Neural cell (in vitro differentiated cells): ENCODE measurements around the gene USB1. TPM values are rescaled to one million over a fixed set of nuclear protein-coding genes. Genes with fewer than 3 reads are reported as not detected.

Experiments used
- H2AFZ ChIP-seq: fragments of 200-600, 300-800 bp; sonication (generic), shearing (Covaris generic); 2 replicates; pipeline ENCODE4 v1.6.0; 2014; ENCODE audit warnings: low read depth, mild to moderate bottlenecking, antibody characterized with exemption, low read length, moderate library complexity
- H3F3A ChIP-seq: fragments of 200-600 bp; shearing (Covaris generic); 2 replicates; pipeline ENCODE4 v1.6.1; 2016; ENCODE audit warnings: mild to moderate bottlenecking, moderate library complexity, mixed read lengths, antibody characterized with exemption, low read length; ENCODE audit not compliant: insufficient read depth, poor library complexity, severe bottlenecking
- H3K27ac ChIP-seq: fragments of 200-600, 300-800 bp; sonication (generic), shearing (Covaris generic); 2 replicates; pipeline ENCODE4 v1.5.1; 2014; ENCODE audit warnings: mild to moderate bottlenecking, low read length, moderate library complexity
- H3K27me3 ChIP-seq: fragments of 300-800, 200-600 bp; sonication (generic), shearing (Covaris generic); 2 replicates; pipeline ENCODE4 v1.6.0; 2014; ENCODE audit warnings: mild to moderate bottlenecking, low read depth, low read length, moderate library complexity; ENCODE audit not compliant: insufficient read depth
- H3K36me3 ChIP-seq: fragments of 300-800, 200-600 bp; sonication (generic), shearing (Covaris generic); 2 replicates; pipeline ENCODE4 v1.5.1; 2014; ENCODE audit warnings: mild to moderate bottlenecking, antibody characterized with exemption, low read length, moderate library complexity; ENCODE audit not compliant: insufficient read depth
- H3K4me2 ChIP-seq: fragments of 300-800, 200-600 bp; sonication (generic), shearing (Covaris generic); 2 replicates; pipeline ENCODE4 v1.6.0; 2014; ENCODE audit warnings: mild to moderate bottlenecking, low read length
- H3K4me3 ChIP-seq: fragments of 300-800, 200-600 bp; sonication (generic), shearing (Covaris generic); 2 replicates; pipeline ENCODE4 v1.5.1; 2014; ENCODE audit warnings: mild to moderate bottlenecking, low read length, moderate library complexity
- H3K79me2 ChIP-seq: fragments of 200-600 bp; shearing (Covaris generic); replicated peaks from 2 replicates; pipeline ENCODE4 v1.6.0; 2014; ENCODE audit warnings: mild to moderate bottlenecking, low read length, moderate library complexity; ENCODE audit not compliant: insufficient read depth
- H3K9ac ChIP-seq: fragments of 300-800, 200-600 bp; sonication (generic), shearing (Covaris generic); 2 replicates; pipeline ENCODE4 v1.6.1; 2016; ENCODE audit warnings: mild to moderate bottlenecking, low read length, mixed read lengths
- H3K9me2 ChIP-seq: fragments of 200-600 bp; shearing (Covaris generic); 2 replicates; pipeline ENCODE4 v1.6.1; 2016; ENCODE audit warnings: mild to moderate bottlenecking, low read length, mixed read lengths; ENCODE audit not compliant: insufficient read depth
- H3K9me3 ChIP-seq: fragments of 200-600, 300-800 bp; sonication (generic), shearing (Covaris generic); 2 replicates; pipeline ENCODE4 v1.6.1; 2016; ENCODE audit warnings: mild to moderate bottlenecking, mixed run types, low read length, moderate library complexity, mixed read lengths
- H4K20me1 ChIP-seq: fragments of 200-600 bp; shearing (Covaris generic); 2 replicates; pipeline ENCODE4 v1.6.1; 2016; ENCODE audit warnings: mild to moderate bottlenecking, mixed run types; ENCODE audit not compliant: insufficient read depth
- EP300 ChIP-seq: fragments of 450-650 bp; conservative IDR thresholded peaks from 2 replicates; pipeline ENCODE4 v1.6.1; 2014; ENCODE audit warnings: antibody characterized with exemption, mild to moderate bottlenecking, moderate library complexity; ENCODE audit not compliant: poor library complexity, severe bottlenecking
- EZH2 ChIP-seq: fragments of 200-600, 300-800 bp; shearing (Covaris generic), sonication (generic); IDR thresholded peaks from 2 replicates; pipeline ENCODE4 v1.6.1; 2014; ENCODE audit warnings: antibody characterized with exemption, low read length, borderline replicate concordance, mild to moderate bottlenecking; ENCODE audit not compliant: insufficient read depth, poor library complexity, severe bottlenecking
- MXI1 ChIP-seq: fragments of 450-650 bp; conservative IDR thresholded peaks from 2 replicates; pipeline ENCODE4 v1.6.1; 2014; ENCODE audit warnings: antibody characterized with exemption, mild to moderate bottlenecking; ENCODE audit not compliant: poor library complexity, severe bottlenecking
- POLR2AphosphoS5 ChIP-seq: IDR thresholded peaks from 2 replicates; pipeline ENCODE4 v1.6.1; 2012
- RAD21 ChIP-seq: fragments of 450-650 bp; conservative IDR thresholded peaks from 2 replicates; pipeline ENCODE4 v1.6.1; 2014; ENCODE audit warnings: antibody characterized with exemption, mild to moderate bottlenecking, moderate library complexity
- SMC3 ChIP-seq: fragments of 450-650 bp; conservative IDR thresholded peaks from 2 replicates; pipeline ENCODE4 v1.6.1; 2014; ENCODE audit warnings: antibody characterized with exemption, mild to moderate bottlenecking, moderate library complexity; ENCODE audit not compliant: poor library complexity
- TAF1 ChIP-seq: IDR thresholded peaks from 2 replicates; pipeline ENCODE4 v1.6.1; 2012; ENCODE audit warnings: low read depth
- polyA plus RNA-seq: library from polyadenylated mRNA; depleted of rRNA; stranded (reverse); fragments of >200 nt; gene quantifications from 2 replicates; pipeline ENCODE4 v1.2.3, GENCODE V29; 2014
- TF ChIP-seq, protein P1 (sequence below): IDR thresholded peaks from 2 replicates; pipeline ENCODE4 v1.6.1; 2012; ENCODE audit warnings: borderline replicate concordance
- TF ChIP-seq, protein P2 (sequence below): fragments of 450-650 bp; IDR thresholded peaks from 2 replicates; pipeline ENCODE4 v1.5.1; 2014; ENCODE audit warnings: antibody characterized with exemption, mild to moderate bottlenecking, moderate library complexity; ENCODE audit not compliant: poor library complexity, severe bottlenecking

Gene USB1
- polyA plus RNA-seq, 1 donor from 2014 or later: 25.7 TPM

DNA sequence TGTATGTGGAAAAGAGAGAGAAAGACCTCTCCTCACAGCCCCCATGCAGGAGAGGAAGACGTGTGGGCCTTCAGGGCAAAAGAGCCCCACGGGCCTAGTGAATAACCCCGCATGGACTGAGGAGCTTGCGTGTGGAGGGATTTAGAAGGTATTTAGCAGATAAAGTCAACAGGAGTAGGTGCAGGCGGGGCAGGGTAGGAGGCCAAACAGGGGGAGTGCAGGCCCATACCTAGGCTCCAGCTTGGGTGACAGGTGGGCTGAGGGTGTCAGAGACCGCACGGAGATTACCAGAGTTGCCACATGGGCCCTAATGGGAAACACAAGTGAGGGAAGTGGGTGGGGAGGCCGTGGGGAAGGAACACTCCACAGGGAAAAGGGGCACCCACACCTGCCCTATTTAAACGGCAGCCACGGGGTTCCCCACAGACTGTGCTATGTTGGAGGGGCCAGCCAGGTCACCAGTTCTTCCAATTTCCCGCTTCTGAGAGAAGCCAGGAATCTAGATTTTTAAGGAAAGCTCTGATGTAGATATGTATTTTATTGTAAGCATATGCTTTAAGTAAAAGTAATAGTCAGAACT, 22.1 kb upstream of the USB1 start:
- no peaks in the 10 kb centered on the region for H3K27me3 ChIP-seq
- no peaks in the 10 kb centered on the region for H4K20me1 ChIP-seq
- no peaks in the 10 kb centered on the region for H3K9me3 ChIP-seq
- H3K9ac ChIP-seq: no peak overlapping the region
- no peak overlapping the region for H3K27ac ChIP-seq
- no peaks in the 10 kb centered on the region for H3K9me2 ChIP-seq
- no peak for TF ChIP-seq RAD21
- no peak for TF ChIP-seq POLR2AphosphoS5
- no peak for TF ChIP-seq MXI1
- TF ChIP-seq EP300: no peak
- no peak for TF ChIP-seq EZH2
- no peak for TF ChIP-seq TAF1
- TF ChIP-seq, protein P1, sequence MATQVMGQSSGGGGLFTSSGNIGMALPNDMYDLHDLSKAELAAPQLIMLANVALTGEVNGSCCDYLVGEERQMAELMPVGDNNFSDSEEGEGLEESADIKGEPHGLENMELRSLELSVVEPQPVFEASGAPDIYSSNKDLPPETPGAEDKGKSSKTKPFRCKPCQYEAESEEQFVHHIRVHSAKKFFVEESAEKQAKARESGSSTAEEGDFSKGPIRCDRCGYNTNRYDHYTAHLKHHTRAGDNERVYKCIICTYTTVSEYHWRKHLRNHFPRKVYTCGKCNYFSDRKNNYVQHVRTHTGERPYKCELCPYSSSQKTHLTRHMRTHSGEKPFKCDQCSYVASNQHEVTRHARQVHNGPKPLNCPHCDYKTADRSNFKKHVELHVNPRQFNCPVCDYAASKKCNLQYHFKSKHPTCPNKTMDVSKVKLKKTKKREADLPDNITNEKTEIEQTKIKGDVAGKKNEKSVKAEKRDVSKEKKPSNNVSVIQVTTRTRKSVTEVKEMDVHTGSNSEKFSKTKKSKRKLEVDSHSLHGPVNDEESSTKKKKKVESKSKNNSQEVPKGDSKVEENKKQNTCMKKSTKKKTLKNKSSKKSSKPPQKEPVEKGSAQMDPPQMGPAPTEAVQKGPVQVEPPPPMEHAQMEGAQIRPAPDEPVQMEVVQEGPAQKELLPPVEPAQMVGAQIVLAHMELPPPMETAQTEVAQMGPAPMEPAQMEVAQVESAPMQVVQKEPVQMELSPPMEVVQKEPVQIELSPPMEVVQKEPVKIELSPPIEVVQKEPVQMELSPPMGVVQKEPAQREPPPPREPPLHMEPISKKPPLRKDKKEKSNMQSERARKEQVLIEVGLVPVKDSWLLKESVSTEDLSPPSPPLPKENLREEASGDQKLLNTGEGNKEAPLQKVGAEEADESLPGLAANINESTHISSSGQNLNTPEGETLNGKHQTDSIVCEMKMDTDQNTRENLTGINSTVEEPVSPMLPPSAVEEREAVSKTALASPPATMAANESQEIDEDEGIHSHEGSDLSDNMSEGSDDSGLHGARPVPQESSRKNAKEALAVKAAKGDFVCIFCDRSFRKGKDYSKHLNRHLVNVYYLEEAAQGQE: no peak
- no peak for TF ChIP-seq SMC3
- TF ChIP-seq, protein P2, sequence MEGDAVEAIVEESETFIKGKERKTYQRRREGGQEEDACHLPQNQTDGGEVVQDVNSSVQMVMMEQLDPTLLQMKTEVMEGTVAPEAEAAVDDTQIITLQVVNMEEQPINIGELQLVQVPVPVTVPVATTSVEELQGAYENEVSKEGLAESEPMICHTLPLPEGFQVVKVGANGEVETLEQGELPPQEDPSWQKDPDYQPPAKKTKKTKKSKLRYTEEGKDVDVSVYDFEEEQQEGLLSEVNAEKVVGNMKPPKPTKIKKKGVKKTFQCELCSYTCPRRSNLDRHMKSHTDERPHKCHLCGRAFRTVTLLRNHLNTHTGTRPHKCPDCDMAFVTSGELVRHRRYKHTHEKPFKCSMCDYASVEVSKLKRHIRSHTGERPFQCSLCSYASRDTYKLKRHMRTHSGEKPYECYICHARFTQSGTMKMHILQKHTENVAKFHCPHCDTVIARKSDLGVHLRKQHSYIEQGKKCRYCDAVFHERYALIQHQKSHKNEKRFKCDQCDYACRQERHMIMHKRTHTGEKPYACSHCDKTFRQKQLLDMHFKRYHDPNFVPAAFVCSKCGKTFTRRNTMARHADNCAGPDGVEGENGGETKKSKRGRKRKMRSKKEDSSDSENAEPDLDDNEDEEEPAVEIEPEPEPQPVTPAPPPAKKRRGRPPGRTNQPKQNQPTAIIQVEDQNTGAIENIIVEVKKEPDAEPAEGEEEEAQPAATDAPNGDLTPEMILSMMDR: no peak
- H3K36me3 ChIP-seq: no peaks in the 10 kb centered on the region
- no peak overlapping the region for H3K4me3 ChIP-seq
- H2AFZ ChIP-seq: no peak overlapping the region
- H3K79me2 ChIP-seq: no peaks in the 10 kb centered on the region
- H3F3A ChIP-seq: no peaks in the 10 kb centered on the region
- no peak overlapping the region for H3K4me2 ChIP-seq

DNA sequence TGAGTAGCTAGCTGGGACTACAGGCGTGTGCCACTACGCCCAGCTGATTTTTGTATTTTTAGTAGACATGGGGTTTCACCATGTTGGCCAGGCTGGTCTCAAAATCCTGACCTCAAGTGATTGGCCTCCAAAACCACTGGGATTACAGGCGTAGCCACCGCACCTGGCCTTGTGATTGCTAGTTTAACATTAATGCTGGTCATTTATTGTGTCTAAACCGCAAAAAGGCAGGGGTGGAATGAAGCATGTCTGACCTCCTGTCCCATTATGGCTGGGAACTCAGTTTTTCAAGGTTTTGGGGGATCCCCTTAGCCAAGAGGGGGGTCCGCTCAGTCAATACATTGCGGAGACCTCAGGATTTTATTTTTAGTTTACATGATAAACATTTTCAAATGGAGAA, 19.6 kb upstream of the USB1 start:
- TF ChIP-seq POLR2AphosphoS5 (no peak), EP300 (no peak), SMC3 (no peak), RAD21 (no peak), EZH2 (no peak), TAF1 (no peak), MXI1 (no peak)
- TF ChIP-seq, protein P2: no peak
- TF ChIP-seq, protein P1: no peak
- H2AFZ ChIP-seq: no peak overlapping the region
- no peak overlapping the region for H3K27ac ChIP-seq
- no peaks in the 10 kb centered on the region for H3F3A ChIP-seq
- no peaks in the 10 kb centered on the region for H4K20me1 ChIP-seq
- no peak overlapping the region for H3K4me2 ChIP-seq
- no peaks in the 10 kb centered on the region for H3K36me3 ChIP-seq
- no peaks in the 10 kb centered on the region for H3K9me2 ChIP-seq
- no peak overlapping the region for H3K9ac ChIP-seq
- peaks cover 23% of the 10 kb centered on the region for H3K27me3 ChIP-seq
- no peaks in the 10 kb centered on the region for H3K79me2 ChIP-seq
- no peaks in the 10 kb centered on the region for H3K9me3 ChIP-seq
- H3K4me3 ChIP-seq: no peak overlapping the region
